Measurements from ENCODE around the gene IGHMBP2. TPM values are rescaled to one million over a fixed set of nuclear protein-coding genes. Genes with fewer than 3 reads are reported as not detected.

IGHMBP2 gene
- total RNA-seq, 1 experiment from 2014 or later, result 48.7 TPM

GRCh38 chr11:68905421-68906360 lies 2.0 kb downstream of the IGHMBP2 start:
- TF ChIP-seq EZH2 (IDR thresholded peaks at IDR 0.05; ENCODE audit: borderline replicate concordance, low read depth, low read length, poor library complexity, severe bottlenecking) (no peak), CTCF (conservative IDR thresholded peaks at IDR 0.05; ENCODE audit: low read depth, low read length) (no peak)
- peaks cover 22% of the 10 kb centered on the region for H3K4me1 ChIP-seq (ENCODE audit: insufficient read depth, low read length, poor library complexity, severe bottlenecking)
- no TSS peak for BruUV-seq (replicated peaks)
- no peak overlapping the region for H3K27ac ChIP-seq (ENCODE audit: low read depth, low read length, poor library complexity, severe bottlenecking)
- no peaks in the 10 kb centered on the region for H3K27me3 ChIP-seq (replicated peaks; ENCODE audit: insufficient read depth, low read depth, low read length, poor library complexity)
- DNase-seq (ENCODE audit: low spot score), result no peak
- POLR2A ChIA-PET (ENCODE audit: low non-redundant PET), result no interaction called here
- no peaks in the 10 kb centered on the region for H3K9me3 ChIP-seq (ENCODE audit: low read depth, low read length, poor library complexity, severe bottlenecking)
- peak overlapping the region; percentile 93 for H3K4me3 ChIP-seq (ENCODE audit: low read depth, low read length, poor library complexity, severe bottlenecking)
- H3K36me3 ChIP-seq (ENCODE audit: insufficient read depth, low read length, poor library complexity, severe bottlenecking), result peaks cover 39% of the 10 kb centered on the region
- CTCF ChIA-PET, result no interaction called here
- intact Hi-C loops (cut with micrococcal nuclease; ENCODE audit: unreplicated experiment), result no loop called here

- BruUV-seq (replicated peaks), result no TSS peak
- Histone ChIP-seq H3K36me3 (ENCODE audit: insufficient read depth, low read length, poor library complexity, severe bottlenecking) (peaks cover 59% of the 10 kb centered on the region), H3K4me1 (ENCODE audit: insufficient read depth, low read length, poor library complexity, severe bottlenecking) (peaks cover 9% of the 10 kb centered on the region), H3K9me3 (ENCODE audit: low read depth, low read length, poor library complexity, severe bottlenecking) (no peaks in the 10 kb centered on the region), H3K27ac (ENCODE audit: low read depth, low read length, poor library complexity, severe bottlenecking) (no peak overlapping the region), H3K4me3 (ENCODE audit: low read depth, low read length, poor library complexity, severe bottlenecking) (no peak overlapping the region), H3K27me3 (replicated peaks; ENCODE audit: insufficient read depth, low read depth, low read length, poor library complexity) (no peaks in the 10 kb centered on the region)
- TF ChIP-seq CTCF (conservative IDR thresholded peaks at IDR 0.05; ENCODE audit: low read depth, low read length) (no peak), EZH2 (IDR thresholded peaks at IDR 0.05; ENCODE audit: borderline replicate concordance, low read depth, low read length, poor library complexity, severe bottlenecking) (no peak)
- no peak for DNase-seq (ENCODE audit: low spot score)
- intact Hi-C loops (cut with micrococcal nuclease; ENCODE audit: unreplicated experiment), result no loop called here
- POLR2A ChIA-PET (ENCODE audit: low non-redundant PET), result no interaction called here
- CTCF ChIA-PET, result no interaction called here
Observed at GRCh38 chr11:68908273-68908672, 4.6 kb downstream of the IGHMBP2 start.

- H3K4me3 ChIP-seq (ENCODE audit: low read depth, low read length, poor library complexity, severe bottlenecking), result no peak overlapping the region
- peaks cover 83% of the 10 kb centered on the region for H3K36me3 ChIP-seq (ENCODE audit: insufficient read depth, low read length, poor library complexity, severe bottlenecking)
- H3K4me1 ChIP-seq (ENCODE audit: insufficient read depth, low read length, poor library complexity, severe bottlenecking), result no peaks in the 10 kb centered on the region
- no peaks in the 10 kb centered on the region for H3K9me3 ChIP-seq (ENCODE audit: low read depth, low read length, poor library complexity, severe bottlenecking)
- intact Hi-C loops (cut with micrococcal nuclease; ENCODE audit: unreplicated experiment), result no loop called here
- ChIA-PET POLR2A (ENCODE audit: low non-redundant PET) (no interaction called here), CTCF (no interaction called here)
- no peak for DNase-seq (ENCODE audit: low spot score)
- H3K27ac ChIP-seq (ENCODE audit: low read depth, low read length, poor library complexity, severe bottlenecking), result no peak overlapping the region
- TF ChIP-seq EZH2 (IDR thresholded peaks at IDR 0.05; ENCODE audit: borderline replicate concordance, low read depth, low read length, poor library complexity, severe bottlenecking), result no peak
- no peak for TF ChIP-seq CTCF (conservative IDR thresholded peaks at IDR 0.05; ENCODE audit: low read depth, low read length)
- H3K27me3 ChIP-seq (replicated peaks; ENCODE audit: insufficient read depth, low read depth, low read length, poor library complexity), result no peaks in the 10 kb centered on the region
- no TSS peak for BruUV-seq (replicated peaks)
Observed at GRCh38 chr11:68910965-68911364, 7.3 kb downstream of the IGHMBP2 start.
